Measurements from ENCODE around the gene HEPHL1. TPM values are rescaled to one million over a fixed set of nuclear protein-coding genes. Genes with fewer than 3 reads are reported as not detected.

Gene HEPHL1
- total RNA-seq, 1 experiment from 2014 or later, result not detected

- Histone ChIP-seq H3K79me2 (ENCODE audit: insufficient read depth, low read length) (no peaks in the 10 kb centered on the region), H3K9ac (ENCODE audit: low read length) (no peak overlapping the region), H3K36me3 (ENCODE audit: control insufficient read depth in 1 of 2, insufficient read depth in 2 of 2, low read length in 2 of 2) (no peaks in the 10 kb centered on the region), H4K20me1 (ENCODE audit: insufficient read depth) (no peaks in the 10 kb centered on the region), H3K4me2 (ENCODE audit: low read length) (no peak overlapping the region), H2AFZ (ENCODE audit: low read depth, low read length, poor library complexity, severe bottlenecking) (no peak overlapping the region), H3K4me3 (replicated peaks in 1 of 2; ENCODE audit: low read depth in 1 of 2, low read length in 2 of 2) (no peak overlapping the region), H3K9me2 (ENCODE audit: insufficient read depth) (no peaks in the 10 kb centered on the region), H3K4me1 (ENCODE audit: control insufficient read depth in 1 of 2, insufficient read depth in 2 of 2, low read length in 2 of 2) (peaks cover 0 to 26% of the 10 kb centered on the region in 2 experiments; a peak in 2 of 4 replicates), H3K27me3 (ENCODE audit: insufficient read depth, low read length) (no peaks in the 10 kb centered on the region), H3K27ac (ENCODE audit: low read depth, low read length) (no peak overlapping the region), H3K9me3 (ENCODE audit: control insufficient read depth in 1 of 2, insufficient read depth in 1 of 2, low read depth in 1 of 2, low read length in 2 of 2) (no peaks in the 10 kb centered on the region)
- TF ChIP-seq MAX (IDR thresholded peaks at IDR 0.05) (no peak), EZH2 (IDR thresholded peaks at IDR 0.05) (no peak), SIN3A (IDR thresholded peaks at IDR 0.05; ENCODE audit: low read depth) (no peak), YY1 (IDR thresholded peaks at IDR 0.05; ENCODE audit: extremely low read depth, insufficient replicate concordance, low read depth, low read length) (no peak), RAD21 (IDR thresholded peaks at IDR 0.05; ENCODE audit: low read depth) (no peak), SRF (IDR thresholded peaks at IDR 0.05; ENCODE audit: low read depth) (no peak), POLR2AphosphoS5 (IDR thresholded peaks at IDR 0.05; ENCODE audit: low read depth, low read length) (no peak), ZBTB33 (IDR thresholded peaks at IDR 0.05; ENCODE audit: extremely low read depth, insufficient replicate concordance, low read length) (no peak), EGR1 (IDR thresholded peaks at IDR 0.05; ENCODE audit: low read depth) (no peak), CBX3 (IDR thresholded peaks at IDR 0.05; ENCODE audit: low read depth) (no peak), REST (IDR thresholded peaks at IDR 0.05; ENCODE audit: low read depth) (no peak), EZH2phosphoT487 (IDR thresholded peaks at IDR 0.05; ENCODE audit: borderline replicate concordance) (no peak), ZFX (IDR thresholded peaks at IDR 0.05) (no peak), CEBPB (IDR thresholded peaks at IDR 0.05; ENCODE audit: low read depth) (no peak), FOSL1 (IDR thresholded peaks at IDR 0.05; ENCODE audit: low read depth) (no peak), TCF7L2 (IDR thresholded peaks at IDR 0.05; ENCODE audit: borderline replicate concordance, extremely low read depth, insufficient read depth, insufficient read length) (no peak), POLR2A (IDR thresholded peaks at IDR 0.05; ENCODE audit: borderline replicate concordance, extremely low read depth, insufficient read depth, insufficient read length) (no peak), ELF1 (IDR thresholded peaks at IDR 0.05; ENCODE audit: borderline replicate concordance, low read depth) (no peak)
- ChIA-PET POLR2A (no interaction called here), RAD21 (ENCODE audit: low non-redundant PET in 1 of 2, low total read pairs in 2 of 2, uncharacterized antibody in 2 of 2, unreplicated experiment in 2 of 2) (no interaction called here), CTCF (no interaction called here)
- DNase-seq (ENCODE audit: low read depth, low spot score), result no peak
- BruUV-seq (replicated peaks), result no TSS peak
- ATAC-seq, result no peak
- intact Hi-C loops (cut with micrococcal nuclease), result no loop called here
These were observed 10.9 kb downstream of the HEPHL1 start for GRCh38 chr11:94032066-94032465.

All from HCT116 (cell line).